NCI-H2171 treated with DMSO at 0.1 percent for 48 hours (cell line): ENCODE results near the gene NUBP2.

Source experiments
- DNase-seq: peaks from one replicate; lab custom pipeline; 2025; lab: John Stamatoyannopoulos, UW

Gene NUBP2

DNA sequence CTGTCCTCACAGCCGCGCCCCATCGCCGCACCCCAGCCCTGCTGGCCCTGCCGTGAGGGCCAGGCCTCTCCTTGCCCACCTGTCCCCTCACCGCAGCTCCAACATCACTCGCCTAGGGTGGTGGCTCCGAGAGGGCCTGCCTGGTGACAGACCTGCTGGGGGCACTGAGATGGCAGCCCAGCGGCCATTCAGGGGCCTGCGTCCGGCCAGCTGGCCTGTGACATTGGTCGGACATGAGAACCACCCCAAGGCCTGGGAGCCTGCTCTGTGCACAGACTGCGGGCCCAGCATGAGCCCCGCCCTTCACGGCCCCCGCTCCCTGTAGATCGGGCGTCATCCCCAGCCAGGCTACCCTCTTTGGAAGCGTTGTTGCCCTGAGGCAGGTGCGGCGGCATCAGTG, 23.2 kb upstream of the NUBP2 start:
- DNase-seq, result no peak

DNA sequence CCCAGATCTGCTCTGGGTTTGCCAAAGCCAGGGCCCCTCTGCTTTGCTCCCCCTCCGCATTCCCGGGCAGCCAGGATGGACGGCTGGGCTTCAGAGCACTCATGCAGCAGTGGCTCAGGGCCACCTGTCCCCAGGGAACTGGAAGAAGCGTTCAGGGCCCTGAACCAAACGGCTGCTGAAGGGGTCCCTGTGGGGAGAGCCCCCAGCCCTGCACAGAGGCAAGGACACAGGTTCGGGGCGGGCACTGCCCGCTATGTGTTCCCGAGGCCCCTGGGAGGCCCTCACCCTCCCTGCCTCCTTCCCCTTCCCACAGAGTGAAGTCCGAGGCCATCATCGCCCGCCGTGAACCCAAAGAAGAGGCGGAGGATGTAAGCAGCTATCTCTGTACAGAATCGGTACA, 21.8 kb upstream of the NUBP2 start:
- no peak for DNase-seq

DNA sequence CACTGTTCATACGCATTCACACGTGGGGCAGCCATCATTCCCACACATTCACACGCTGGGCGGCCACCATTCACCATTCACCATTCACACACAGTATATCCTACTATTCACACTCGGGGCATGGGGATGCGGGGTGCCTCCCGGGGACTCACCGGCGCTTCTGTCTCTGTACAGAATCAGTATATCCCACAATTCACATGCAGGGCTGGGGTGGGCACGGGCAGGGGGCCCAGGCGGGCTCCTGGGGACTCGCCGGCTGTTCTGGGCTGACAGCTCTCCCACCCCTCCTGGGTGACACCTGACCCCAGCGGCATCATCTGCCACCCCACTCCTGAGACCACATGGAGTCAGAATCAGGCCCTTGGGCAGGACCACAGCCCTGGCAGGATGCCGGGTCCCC, 21.0 kb upstream of the NUBP2 start:
- DNase-seq, result no peak

DNA sequence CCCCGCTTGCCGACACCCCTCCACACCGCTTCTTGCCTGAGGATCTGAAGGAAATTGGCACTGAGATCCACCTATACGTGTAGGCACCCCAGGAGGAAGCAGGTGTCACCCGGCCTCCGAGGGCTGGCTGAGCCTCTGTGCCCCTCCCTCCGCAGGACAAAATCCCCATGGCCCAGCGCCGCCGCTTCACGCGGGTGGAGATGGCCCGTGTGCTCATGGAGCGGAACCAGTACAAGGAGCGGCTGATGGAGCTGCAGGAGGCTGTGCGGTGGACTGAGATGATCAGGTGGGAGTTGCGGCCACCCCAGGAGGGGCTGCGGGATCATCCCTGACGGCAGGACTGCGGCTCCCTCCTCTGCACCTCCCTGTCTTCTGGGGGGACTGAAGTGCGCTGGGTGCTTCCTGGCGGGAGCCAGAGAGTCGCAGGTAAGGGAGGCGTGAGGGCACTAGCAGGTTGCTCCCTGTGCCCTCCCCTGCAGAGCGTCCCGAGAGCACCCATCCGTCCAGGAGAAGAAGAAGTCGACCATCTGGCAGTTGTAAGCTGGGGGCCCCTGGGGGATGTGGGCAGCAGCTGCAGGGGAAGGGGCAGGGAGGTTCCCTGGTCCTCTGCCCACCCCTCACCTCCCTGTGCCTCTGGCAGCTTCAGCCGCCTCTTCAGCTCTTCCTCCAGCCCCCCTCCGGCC, 20.4 kb upstream of the NUBP2 start:
- DNase-seq, result peak; percentile 84

DNA sequence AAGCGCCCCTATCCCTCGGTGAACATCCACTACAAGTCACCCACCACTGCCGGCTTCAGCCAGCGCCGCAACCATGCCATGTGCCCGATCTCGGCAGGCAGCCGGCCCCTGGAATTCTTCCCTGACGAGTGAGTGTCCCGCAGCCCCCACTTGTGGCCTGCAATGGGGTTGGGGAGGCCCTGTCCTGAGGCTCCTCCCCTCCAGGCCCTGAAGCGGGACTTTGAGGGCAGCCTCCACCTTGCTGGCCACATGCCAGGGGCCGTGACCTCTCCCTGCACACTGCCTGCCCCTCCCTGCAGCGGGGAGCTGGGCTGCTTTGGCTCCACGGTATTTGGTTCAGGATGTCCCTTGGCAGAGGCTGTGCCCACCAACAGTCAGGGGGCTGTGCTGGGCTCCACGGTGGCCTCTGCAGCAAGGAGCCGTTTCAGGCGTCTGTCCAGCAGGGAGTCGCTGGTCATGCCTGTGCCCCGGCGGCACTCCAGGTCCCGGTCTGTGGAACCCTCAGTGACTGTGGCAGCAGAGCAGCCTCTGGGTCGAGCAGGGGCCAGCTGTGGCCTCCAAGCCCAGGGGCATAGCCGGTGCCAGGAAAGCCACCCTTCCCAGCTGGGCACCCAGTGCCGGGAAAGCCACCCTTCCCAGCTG, 19.8 kb upstream of the NUBP2 start:
- DNase-seq, result no peak

DNA sequence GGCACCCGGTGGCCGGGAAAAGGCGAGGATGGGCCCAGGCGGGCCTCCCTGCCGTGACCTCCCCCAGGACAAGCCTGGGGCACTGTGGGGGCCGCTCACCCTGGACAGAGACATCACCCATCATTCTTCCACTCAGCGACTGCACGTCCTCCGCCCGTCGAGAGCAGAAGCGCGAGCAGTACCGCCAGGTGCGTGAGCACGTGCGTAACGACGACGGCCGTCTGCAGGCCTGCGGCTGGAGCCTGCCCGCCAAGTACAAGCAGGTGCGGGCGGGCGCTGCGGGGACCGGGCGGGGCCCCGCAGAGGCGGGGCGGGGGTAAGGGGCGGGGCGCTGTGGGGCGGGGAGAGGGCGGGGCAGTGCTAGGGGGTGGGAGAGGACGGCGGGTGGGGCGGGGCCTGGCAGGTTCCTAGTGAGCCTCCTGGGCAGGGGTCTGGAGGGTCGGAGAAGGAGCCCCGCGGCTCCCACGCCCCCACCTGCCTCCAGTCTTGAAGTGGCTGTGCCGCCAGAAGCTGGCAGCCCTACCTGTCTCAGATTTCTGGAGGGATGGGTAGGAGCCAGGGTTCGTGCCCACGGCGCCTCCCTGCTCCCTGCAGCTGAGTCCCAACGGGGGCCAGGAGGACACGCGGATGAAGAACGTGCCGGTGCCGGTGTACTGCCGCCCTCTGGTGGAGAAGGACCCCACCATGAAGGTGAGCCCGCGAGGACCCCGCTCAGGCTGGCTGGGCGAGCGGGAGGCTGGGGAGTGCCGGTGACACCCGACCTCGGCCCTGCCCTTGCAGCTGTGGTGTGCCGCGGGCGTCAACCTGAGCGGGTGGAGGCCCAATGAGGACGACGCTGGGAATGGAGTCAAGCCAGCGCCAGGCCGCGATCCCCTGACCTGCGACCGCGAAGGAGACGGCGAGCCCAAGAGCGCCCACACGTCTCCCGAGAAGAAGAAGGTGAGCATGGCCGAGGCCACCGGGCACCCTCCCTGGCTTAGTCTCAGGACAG, 18.9 kb upstream of the NUBP2 start:
- peak; percentile 84 for DNase-seq

DNA sequence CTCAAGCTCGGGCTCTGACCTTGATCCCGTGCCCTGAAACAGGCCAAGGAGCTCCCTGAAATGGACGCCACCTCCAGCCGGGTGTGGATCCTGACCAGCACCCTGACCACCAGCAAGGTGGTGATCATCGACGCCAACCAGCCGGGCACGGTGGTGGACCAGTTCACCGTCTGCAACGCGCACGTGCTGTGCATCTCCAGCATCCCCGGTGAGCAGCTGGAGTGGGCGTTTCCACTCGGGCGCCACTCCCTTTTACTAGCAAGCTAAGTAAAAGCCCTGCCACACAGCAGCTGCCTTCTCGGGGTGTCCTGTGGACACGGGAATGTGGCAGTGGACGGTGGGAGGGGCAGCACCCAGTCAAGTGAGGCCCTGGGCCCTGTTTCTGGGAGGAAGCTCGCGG, 17.8 kb upstream of the NUBP2 start:
- DNase-seq, result no peak

DNA sequence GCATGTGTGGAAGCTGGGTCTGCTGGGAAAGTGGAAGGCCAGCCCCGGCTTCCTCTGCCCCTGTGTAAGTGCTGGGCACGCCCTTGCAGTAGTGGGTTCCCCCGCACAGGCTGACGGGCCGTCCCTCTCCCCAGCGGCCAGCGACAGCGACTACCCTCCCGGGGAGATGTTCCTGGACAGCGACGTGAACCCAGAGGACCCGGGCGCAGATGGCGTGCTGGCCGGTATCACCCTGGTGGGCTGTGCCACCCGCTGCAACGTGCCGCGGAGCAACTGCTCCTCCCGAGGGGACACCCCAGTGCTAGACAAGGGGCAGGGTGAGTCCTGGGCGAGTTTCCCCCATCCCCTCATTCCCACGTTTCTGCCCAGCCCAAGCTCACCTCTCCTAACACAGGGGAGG, 16.9 kb upstream of the NUBP2 start:
- DNase-seq, result no peak

DNA sequence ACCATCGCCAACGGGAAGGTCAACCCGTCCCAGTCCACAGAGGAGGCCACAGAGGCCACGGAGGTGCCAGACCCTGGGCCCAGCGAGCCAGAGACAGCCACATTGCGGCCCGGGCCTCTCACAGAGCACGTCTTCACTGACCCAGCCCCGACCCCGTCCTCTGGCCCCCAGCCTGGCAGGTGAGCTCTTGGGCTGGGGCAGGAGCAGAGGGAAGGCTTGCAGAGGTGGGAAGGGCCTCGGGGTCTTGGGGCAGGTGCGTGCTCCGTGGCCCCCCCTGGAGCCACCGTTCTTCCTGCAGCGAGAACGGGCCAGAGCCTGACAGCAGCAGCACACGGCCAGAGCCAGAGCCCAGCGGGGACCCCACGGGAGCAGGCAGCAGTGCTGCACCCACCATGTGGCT, 16.5 kb upstream of the NUBP2 start:
- no peak for DNase-seq

DNA sequence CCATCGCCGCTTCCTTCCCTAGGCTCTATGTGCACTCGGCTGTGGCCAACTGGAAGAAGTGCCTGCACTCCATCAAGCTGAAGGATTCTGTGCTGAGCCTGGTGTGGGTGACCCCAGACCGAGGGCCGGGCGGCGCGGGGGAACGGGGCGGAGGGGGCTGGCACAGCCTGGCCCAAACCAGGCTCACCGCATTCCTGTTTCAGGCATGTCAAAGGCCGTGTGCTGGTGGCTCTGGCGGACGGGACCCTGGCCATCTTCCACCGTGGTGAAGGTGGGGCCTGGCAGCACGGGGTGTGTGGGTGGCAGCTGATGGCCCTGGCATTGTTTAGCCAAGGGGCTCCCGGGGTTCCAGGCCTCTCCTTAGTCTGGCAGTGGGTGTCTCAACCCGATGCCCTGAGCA, 16.1 kb upstream of the NUBP2 start:
- no peak for DNase-seq

DNA sequence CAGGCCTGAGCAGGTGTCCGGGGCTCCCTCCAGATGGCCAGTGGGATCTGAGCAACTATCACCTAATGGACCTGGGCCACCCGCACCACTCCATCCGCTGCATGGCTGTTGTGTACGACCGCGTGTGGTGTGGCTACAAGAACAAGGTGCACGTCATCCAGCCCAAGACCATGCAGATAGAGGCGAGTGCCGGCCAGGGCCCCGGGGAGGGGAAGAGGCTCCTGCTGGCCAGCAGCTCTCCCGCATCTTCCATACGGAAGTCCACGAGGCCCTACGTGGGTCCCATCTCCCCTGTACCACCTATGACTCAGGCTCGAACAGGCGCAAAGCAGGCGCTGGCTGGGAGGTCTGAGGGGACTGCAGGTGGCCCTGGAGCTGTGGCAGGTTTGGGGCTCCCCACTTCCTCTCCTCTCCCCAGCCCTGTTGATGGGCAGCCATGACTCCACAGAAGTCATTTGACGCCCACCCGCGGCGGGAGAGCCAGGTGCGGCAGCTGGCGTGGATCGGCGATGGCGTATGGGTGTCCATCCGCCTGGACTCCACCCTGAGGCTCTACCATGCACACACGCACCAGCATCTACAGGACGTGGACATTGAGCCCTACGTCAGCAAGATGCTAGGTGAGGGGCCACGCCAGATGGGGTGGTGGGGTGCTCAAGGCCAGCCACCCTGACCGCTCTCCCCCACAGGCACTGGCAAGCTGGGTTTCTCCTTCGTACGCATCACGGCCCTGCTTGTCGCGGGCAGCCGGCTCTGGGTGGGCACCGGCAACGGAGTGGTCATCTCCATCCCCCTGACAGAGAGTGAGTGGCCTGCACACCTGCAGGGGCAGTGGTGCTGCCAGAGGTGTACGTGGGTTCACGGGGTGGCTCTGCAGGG, 15.4 kb upstream of the NUBP2 start:
- no peak for DNase-seq

DNA sequence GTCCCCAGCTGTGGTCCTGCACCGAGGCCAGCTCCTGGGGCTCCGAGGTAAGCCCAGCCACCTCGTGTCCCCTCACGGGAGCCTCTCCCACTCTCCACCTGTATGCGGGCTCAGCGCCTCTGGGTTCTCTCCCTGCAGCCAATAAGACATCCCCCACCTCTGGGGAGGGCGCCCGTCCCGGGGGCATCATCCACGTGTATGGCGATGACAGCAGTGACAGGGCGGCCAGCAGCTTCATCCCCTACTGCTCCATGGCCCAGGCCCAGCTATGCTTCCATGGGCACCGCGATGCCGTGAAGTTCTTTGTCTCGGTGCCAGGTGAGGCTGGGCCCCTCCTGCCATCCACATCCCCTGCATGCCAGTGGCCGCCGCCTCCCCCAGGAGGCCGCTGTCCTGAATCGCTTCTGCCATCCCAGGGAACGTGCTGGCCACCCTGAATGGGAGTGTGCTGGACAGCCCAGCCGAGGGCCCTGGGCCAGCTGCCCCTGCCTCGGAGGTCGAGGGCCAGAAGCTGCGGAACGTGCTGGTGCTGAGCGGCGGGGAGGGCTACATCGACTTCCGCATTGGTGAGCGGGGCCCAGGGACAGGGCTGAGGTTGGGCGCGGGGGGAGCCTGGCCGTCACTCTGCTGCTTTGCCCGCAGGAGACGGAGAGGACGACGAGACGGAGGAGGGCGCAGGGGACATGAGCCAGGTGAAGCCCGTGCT, 14.5 kb upstream of the NUBP2 start:
- DNase-seq, result no peak

DNA sequence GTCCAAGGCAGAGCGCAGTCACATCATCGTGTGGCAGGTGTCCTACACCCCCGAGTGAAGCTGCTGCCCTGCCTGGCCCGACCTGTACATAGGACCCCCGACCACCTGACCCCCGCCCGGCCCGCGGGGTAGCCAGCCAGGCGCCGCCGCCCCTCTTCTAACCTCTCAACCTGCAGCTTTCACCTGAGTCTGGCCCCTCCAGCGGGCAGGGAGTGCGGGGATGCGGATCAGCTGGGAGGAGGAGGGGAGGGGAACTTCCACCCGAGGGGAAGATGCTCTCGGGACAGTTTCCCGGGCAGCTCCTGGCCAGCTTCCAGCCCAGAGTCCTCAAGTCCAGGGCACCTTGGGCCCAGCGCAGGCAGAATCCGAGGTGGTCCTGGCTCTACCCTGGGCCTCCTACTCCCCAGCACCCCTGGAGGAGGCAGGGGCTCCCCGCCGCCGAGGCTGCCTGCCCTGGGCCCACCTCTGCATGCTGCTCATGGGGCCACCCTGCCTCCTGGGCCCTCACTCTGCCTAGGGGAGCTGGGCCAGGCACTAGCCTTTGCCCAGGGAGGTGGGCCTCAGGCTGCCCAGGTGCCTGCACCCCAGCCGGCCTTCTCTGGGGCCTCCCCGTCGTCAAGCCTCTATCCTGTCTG, 13.9 kb upstream of the NUBP2 start:
- no peak for DNase-seq

DNA sequence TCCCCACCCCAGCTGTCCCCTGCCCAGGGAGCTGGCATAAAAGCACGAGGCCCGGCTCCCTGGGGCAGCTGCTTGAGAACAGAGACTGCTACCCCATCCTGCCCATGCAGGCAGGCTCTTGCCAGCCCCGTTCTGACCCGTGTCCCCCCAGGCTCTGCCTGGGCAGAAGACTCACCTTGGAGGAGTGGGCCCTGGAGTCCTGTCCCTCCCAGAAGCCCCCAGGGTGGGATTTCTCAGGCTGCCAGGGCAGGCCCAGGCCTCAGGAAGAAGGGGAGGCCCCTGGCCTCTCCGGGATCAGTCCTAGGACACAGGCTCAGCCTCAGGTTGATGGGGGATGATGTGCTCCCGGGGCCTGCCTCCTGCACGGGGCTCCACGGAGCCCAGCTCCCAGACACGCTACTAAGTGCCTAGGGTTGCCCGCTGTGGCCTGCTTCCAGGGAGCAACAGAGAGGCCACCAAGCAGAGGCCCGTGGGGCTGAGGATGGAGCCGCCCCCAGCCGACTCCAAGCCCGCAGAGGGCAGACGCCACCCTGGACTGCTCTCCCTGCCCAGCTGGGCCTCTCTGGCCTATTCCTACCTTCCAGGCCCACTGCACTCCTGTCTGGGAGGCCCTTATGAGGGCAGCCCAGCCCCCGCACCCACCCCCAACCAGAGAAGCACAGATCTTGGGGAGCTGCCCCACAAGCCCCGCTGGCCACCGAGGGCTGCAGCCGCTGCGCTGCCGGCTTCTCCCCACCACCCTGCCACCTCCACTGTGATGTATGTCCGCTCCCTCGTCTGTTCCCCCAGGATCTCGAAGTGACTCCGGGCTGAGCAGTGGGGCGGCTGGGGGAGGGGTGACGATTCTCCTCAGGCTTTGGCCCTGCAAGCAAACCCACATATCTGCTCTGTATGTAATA, 13.1 kb upstream of the NUBP2 start:
- DNase-seq, result no peak

DNA sequence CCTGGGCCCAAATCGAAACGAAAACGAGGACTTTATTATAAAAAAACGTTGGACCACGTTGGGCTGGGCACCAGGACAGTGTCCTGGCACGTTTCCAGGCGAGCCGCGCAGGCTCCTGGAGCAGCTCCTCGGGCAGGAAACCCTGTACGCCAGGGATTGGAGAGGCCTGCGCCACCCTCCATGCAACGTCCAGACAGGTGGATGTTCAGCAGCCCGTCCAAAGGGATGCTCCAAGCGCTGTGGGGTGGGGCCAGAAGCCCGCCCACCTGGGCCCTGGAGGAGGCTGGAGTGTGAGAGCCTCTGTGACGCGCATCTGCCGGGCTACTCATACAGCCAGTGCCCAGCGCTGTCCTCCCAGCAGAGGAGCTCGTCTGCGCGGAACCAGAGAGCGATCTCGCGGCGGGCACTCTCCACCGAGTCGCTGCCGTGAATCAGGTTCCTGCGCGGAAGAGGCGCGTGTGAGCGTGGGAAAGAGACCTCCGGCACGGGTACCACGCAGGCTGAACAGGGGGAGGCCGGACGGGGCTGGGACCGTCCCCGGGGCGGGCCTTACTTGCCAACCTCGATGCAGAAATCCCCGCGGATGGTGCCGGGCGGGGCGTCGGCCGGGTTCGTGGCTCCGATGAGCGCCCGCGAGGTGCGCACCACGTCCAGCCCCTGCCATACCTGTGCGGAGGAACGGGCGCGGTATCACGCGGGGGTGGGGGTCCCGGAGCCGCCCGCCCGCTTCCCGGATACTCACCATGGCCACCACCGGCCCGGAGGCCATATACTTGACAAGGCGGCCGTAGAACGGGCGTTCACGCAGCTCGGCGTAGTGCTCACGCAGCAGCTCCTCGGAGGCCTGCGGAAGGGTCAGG, 12.2 kb upstream of the NUBP2 start:
- peak; percentile 14 for DNase-seq

DNA sequence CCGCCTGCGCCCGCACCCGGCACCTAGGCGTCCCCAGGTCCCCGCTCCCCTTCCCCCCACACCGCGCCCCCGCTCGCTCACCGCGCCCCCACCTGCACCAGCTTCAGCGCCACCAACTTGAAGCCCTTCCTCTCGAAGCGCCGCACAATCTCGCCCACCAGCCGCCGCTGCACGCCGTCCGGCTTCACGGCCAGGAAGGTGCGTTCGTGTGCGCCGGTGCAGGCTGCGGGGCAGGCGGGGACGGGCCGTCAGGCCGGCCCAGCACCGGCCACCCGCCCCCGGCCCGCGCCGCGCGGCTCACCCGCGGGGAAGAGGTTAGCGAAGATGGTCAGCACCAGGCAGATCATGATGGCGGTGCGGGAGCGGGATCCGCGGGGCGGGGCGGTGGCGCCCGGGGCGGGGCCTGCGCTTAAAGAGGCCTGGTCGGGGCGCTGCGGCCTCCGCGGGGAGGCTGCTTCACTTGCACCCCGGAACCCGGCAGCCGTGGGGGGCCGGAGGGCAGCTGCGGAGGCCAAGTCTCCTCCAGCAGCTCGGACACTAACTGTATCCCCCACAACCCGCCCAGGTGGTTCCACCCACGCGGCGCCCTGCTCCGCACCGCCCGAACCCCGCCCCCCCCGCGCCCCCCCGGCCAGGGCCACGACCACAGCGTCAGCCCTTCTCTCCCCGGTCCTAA, 11.4 kb upstream of the NUBP2 start, which contains the start of gene NME3:
Gene NME3 (minus strand): TSS at position 356 of the 676 bp plus-strand sequence. CDS start 9 bp downstream, at position 347.
- DNase-seq, result peak; percentile 49

DNA sequence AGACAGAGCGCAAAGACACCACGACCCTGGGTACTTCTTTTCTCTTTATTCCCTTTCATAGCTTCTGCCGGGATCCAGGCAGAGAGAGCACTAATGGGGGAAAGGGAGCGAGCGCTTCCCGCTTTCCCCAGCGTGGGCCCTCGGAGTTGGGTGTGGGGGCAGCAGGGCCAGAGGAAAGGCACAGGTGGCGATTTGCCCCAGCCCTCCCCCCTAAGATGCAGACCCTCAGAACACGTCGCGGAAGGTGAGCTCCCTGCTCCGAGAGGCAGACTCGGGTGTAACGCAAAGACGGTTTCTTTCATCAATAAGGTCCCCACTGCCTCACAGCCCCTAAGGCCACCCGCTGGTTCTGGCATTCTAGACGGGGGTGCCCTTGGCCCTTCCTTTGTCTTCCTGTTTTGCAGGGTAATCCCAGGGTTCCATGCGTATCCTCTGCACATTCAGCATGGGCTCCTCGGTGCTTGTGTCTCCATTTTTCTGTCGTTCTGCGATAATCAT, 10.8 kb upstream of the NUBP2 start:
- DNase-seq, result no peak
